ENCODE results near the gene DLG2.
A peak's percentile ranks its signal among the peaks of the same experiment; 100 is the strongest.

Gene DLG2

GRCh38 chr11:84137505-84137904 lies 1489.6 kb downstream of the DLG2 start:
- no peaks in the 10 kb centered on the region for H3K79me1 ChIP-seq (replicated peaks; ENCODE audit: low read length, poor library complexity, severe bottlenecking)
- no peak for DNase-seq
- no peak overlapping the region for H3K4me2 ChIP-seq (ENCODE audit: low read length, poor library complexity, severe bottlenecking)
- no peaks in the 10 kb centered on the region for H3K27me3 ChIP-seq (ENCODE audit: control insufficient read depth in 1 of 2, insufficient read depth in 1 of 2, low read length in 2 of 2)
- no peak overlapping the region for H3K18ac ChIP-seq (ENCODE audit: low read depth in 1 of 2, low read length in 2 of 2)
- no peaks in the 10 kb centered on the region for H3K9me3 ChIP-seq (ENCODE audit: control insufficient read depth, low read length)
- H3K23ac ChIP-seq (ENCODE audit: low read length in 2 of 2), result no peak overlapping the region
- H2AK5ac ChIP-seq (ENCODE audit: low read length, severe bottlenecking), result no peak overlapping the region
- no peak overlapping the region for H3K9ac ChIP-seq (ENCODE audit: low read length)
- no peak overlapping the region for H2AFZ ChIP-seq (ENCODE audit: low read depth, low read length)
- no peak overlapping the region for H3K27ac ChIP-seq (ENCODE audit: low read length, poor library complexity, severe bottlenecking)
- H3K14ac ChIP-seq (ENCODE audit: low read length in 2 of 2), result no peak overlapping the region
- no peak overlapping the region for H2BK12ac ChIP-seq (ENCODE audit: low read length in 2 of 2)
- no peak overlapping the region for H2BK5ac ChIP-seq (ENCODE audit: low read depth, low read length, poor library complexity, severe bottlenecking)
- H4K91ac ChIP-seq (ENCODE audit: low read length), result no peak overlapping the region
- no peak overlapping the region for H4K8ac ChIP-seq (ENCODE audit: low read length)
- no peaks in the 10 kb centered on the region for H3K36me3 ChIP-seq (ENCODE audit: control insufficient read depth in 1 of 2, insufficient read depth in 2 of 2, low read depth in 1 of 2, low read length in 2 of 2)
- no peak overlapping the region for H2BK15ac ChIP-seq (ENCODE audit: low read depth, poor library complexity, severe bottlenecking)
- no peak overlapping the region for H3K4me3 ChIP-seq (ENCODE audit: insufficient read depth in 1 of 2, low read depth in 1 of 2, low read length in 2 of 2)
- H2BK120ac ChIP-seq (ENCODE audit: low read depth, low read length), result no peak overlapping the region
- H3K4ac ChIP-seq (ENCODE audit: low read depth in 1 of 2, low read length in 2 of 2), result no peak overlapping the region
- H3K4me1 ChIP-seq (ENCODE audit: control insufficient read depth, insufficient read depth, low read depth, low read length), result no peaks in the 10 kb centered on the region

GRCh38 chr11:84136926-84137325 lies 1490.2 kb downstream of the DLG2 start:
- Histone ChIP-seq H2AK5ac (ENCODE audit: low read length, severe bottlenecking) (no peak overlapping the region), H2BK15ac (ENCODE audit: low read depth, poor library complexity, severe bottlenecking) (no peak overlapping the region), H3K36me3 (ENCODE audit: control insufficient read depth in 1 of 2, insufficient read depth in 2 of 2, low read depth in 1 of 2, low read length in 2 of 2) (no peaks in the 10 kb centered on the region)

GRCh38 chr11:84130646-84131427 lies 1496.3 kb downstream of the DLG2 start:
- Histone ChIP-seq H3K4me2 (ENCODE audit: low read length, poor library complexity, severe bottlenecking) (no peak overlapping the region), H3K4me3 (ENCODE audit: insufficient read depth in 1 of 2, low read depth in 1 of 2, low read length in 2 of 2) (no peak overlapping the region), H3K79me1 (replicated peaks; ENCODE audit: low read length, poor library complexity, severe bottlenecking) (no peaks in the 10 kb centered on the region), H3K4me1 (ENCODE audit: control insufficient read depth, insufficient read depth, low read depth, low read length) (no peaks in the 10 kb centered on the region), H3K27me3 (ENCODE audit: control insufficient read depth in 1 of 2, insufficient read depth in 1 of 2, low read length in 2 of 2) (no peaks in the 10 kb centered on the region), H3K36me3 (ENCODE audit: control insufficient read depth in 1 of 2, insufficient read depth in 2 of 2, low read depth in 1 of 2, low read length in 2 of 2) (no peaks in the 10 kb centered on the region), H2BK15ac (ENCODE audit: low read depth, poor library complexity, severe bottlenecking) (no peak overlapping the region), H3K27ac (ENCODE audit: low read length, poor library complexity, severe bottlenecking) (no peak overlapping the region), H3K9me3 (ENCODE audit: control insufficient read depth, low read length) (no peaks in the 10 kb centered on the region), H2BK12ac (ENCODE audit: low read length in 2 of 2) (no peak overlapping the region), H3K23ac (ENCODE audit: low read length in 2 of 2) (no peak overlapping the region), H2AFZ (ENCODE audit: low read depth, low read length) (no peak overlapping the region), H3K4ac (ENCODE audit: low read depth in 1 of 2, low read length in 2 of 2) (no peak overlapping the region), H3K14ac (ENCODE audit: low read length in 2 of 2) (no peak overlapping the region), H3K18ac (ENCODE audit: low read depth in 1 of 2, low read length in 2 of 2) (no peak overlapping the region), H4K91ac (ENCODE audit: low read length) (no peak overlapping the region), H4K8ac (ENCODE audit: low read length) (no peak overlapping the region), H2BK120ac (ENCODE audit: low read depth, low read length) (no peak overlapping the region), H2AK5ac (ENCODE audit: low read length, severe bottlenecking) (no peak overlapping the region), H2BK5ac (ENCODE audit: low read depth, low read length, poor library complexity, severe bottlenecking) (no peak overlapping the region), H3K9ac (ENCODE audit: low read length) (no peak overlapping the region)
- 89% methylated on average over 2 of the region's 3 CpGs for WGBS
- DNase-seq, result peak; percentile 7

More at GRCh38 chr11:84136926-84137325, 1490.2 kb downstream of the DLG2 start:
- H3K4me2 ChIP-seq (ENCODE audit: low read length, poor library complexity, severe bottlenecking), result no peak overlapping the region
- H3K23ac ChIP-seq (ENCODE audit: low read length in 2 of 2), result no peak overlapping the region
- no peak overlapping the region for H2BK12ac ChIP-seq (ENCODE audit: low read length in 2 of 2)
- H3K79me1 ChIP-seq (replicated peaks; ENCODE audit: low read length, poor library complexity, severe bottlenecking), result no peaks in the 10 kb centered on the region
- no peak overlapping the region for H3K27ac ChIP-seq (ENCODE audit: low read length, poor library complexity, severe bottlenecking)
- H3K9me3 ChIP-seq (ENCODE audit: control insufficient read depth, low read length), result no peaks in the 10 kb centered on the region
- no peak overlapping the region for H2AFZ ChIP-seq (ENCODE audit: low read depth, low read length)
- no peak overlapping the region for H3K9ac ChIP-seq (ENCODE audit: low read length)
- H4K8ac ChIP-seq (ENCODE audit: low read length), result no peak overlapping the region
- no peaks in the 10 kb centered on the region for H3K4me1 ChIP-seq (ENCODE audit: control insufficient read depth, insufficient read depth, low read depth, low read length)
- H3K14ac ChIP-seq (ENCODE audit: low read length in 2 of 2), result no peak overlapping the region
- H3K4ac ChIP-seq (ENCODE audit: low read depth in 1 of 2, low read length in 2 of 2), result peak overlapping the region in 1 of 2 experiments; percentile 26
- H2BK120ac ChIP-seq (ENCODE audit: low read depth, low read length), result no peak overlapping the region
- H3K27me3 ChIP-seq (ENCODE audit: control insufficient read depth in 1 of 2, insufficient read depth in 1 of 2, low read length in 2 of 2), result no peaks in the 10 kb centered on the region
- H3K4me3 ChIP-seq (ENCODE audit: insufficient read depth in 1 of 2, low read depth in 1 of 2, low read length in 2 of 2), result no peak overlapping the region
- H3K18ac ChIP-seq (ENCODE audit: low read depth in 1 of 2, low read length in 2 of 2), result no peak overlapping the region
- no peak for DNase-seq
- no peak overlapping the region for H2BK5ac ChIP-seq (ENCODE audit: low read depth, low read length, poor library complexity, severe bottlenecking)
- no peak overlapping the region for H4K91ac ChIP-seq (ENCODE audit: low read length)

- Histone ChIP-seq H2AK5ac (ENCODE audit: low read length, severe bottlenecking) (no peak overlapping the region), H3K4me1 (ENCODE audit: control insufficient read depth, insufficient read depth, low read depth, low read length) (no peaks in the 10 kb centered on the region), H3K36me3 (ENCODE audit: control insufficient read depth in 1 of 2, insufficient read depth in 2 of 2, low read depth in 1 of 2, low read length in 2 of 2) (no peaks in the 10 kb centered on the region), H3K27me3 (ENCODE audit: control insufficient read depth in 1 of 2, insufficient read depth in 1 of 2, low read length in 2 of 2) (no peaks in the 10 kb centered on the region), H3K4me3 (ENCODE audit: insufficient read depth in 1 of 2, low read depth in 1 of 2, low read length in 2 of 2) (no peak overlapping the region), H4K8ac (ENCODE audit: low read length) (no peak overlapping the region), H3K9ac (ENCODE audit: low read length) (no peak overlapping the region), H4K91ac (ENCODE audit: low read length) (no peak overlapping the region), H3K79me1 (replicated peaks; ENCODE audit: low read length, poor library complexity, severe bottlenecking) (no peaks in the 10 kb centered on the region), H2BK12ac (ENCODE audit: low read length in 2 of 2) (no peak overlapping the region), H2BK5ac (ENCODE audit: low read depth, low read length, poor library complexity, severe bottlenecking) (no peak overlapping the region), H3K9me3 (ENCODE audit: control insufficient read depth, low read length) (no peaks in the 10 kb centered on the region), H3K27ac (ENCODE audit: low read length, poor library complexity, severe bottlenecking) (no peak overlapping the region), H3K23ac (ENCODE audit: low read length in 2 of 2) (no peak overlapping the region), H3K14ac (ENCODE audit: low read length in 2 of 2) (no peak overlapping the region), H3K4me2 (ENCODE audit: low read length, poor library complexity, severe bottlenecking) (no peak overlapping the region), H3K18ac (ENCODE audit: low read depth in 1 of 2, low read length in 2 of 2) (no peak overlapping the region), H2BK120ac (ENCODE audit: low read depth, low read length) (no peak overlapping the region), H2BK15ac (ENCODE audit: low read depth, poor library complexity, severe bottlenecking) (no peak overlapping the region), H2AFZ (ENCODE audit: low read depth, low read length) (no peak overlapping the region), H3K4ac (ENCODE audit: low read depth in 1 of 2, low read length in 2 of 2) (no peak overlapping the region)
- no peak for DNase-seq
- 100% methylated on average over 1 of the region's 2 CpGs for WGBS
These were observed 1497.1 kb downstream of the DLG2 start for GRCh38 chr11:84129961-84130576.

Measured in mesenchymal stem cell (in vitro differentiated cells and primary cell).